Activated CD8-positive, alpha-beta memory T cell treated with anti-CD3 and anti-CD28 coated beads for 36 hours (primary cell): ENCODE results near the gene SARS2. TPM values are rescaled to one million over a fixed set of nuclear protein-coding genes. Genes with fewer than 3 reads are reported as not detected.

Source experiments
- CTCF ChIA-PET: fragments of 350-600 bp; sonication (Branson Sonifier 250); formaldehyde crosslinking; loops from one replicate; lab custom pipeline; 2021; ENCODE audit warnings: antibody characterized with exemption; lab: Charles Lee
- POLR2A ChIA-PET: fragments of 350-600 bp; sonication (Branson Sonifier 250); formaldehyde crosslinking; loops from one replicate; lab custom pipeline; 2021; ENCODE audit warnings: antibody characterized with exemption; lab: Charles Lee
- total RNA-seq, 2 experiments: library from RNA; stranded (reverse); gene quantifications; one replicate each; pipeline ENCODE4 v1.2.3, GENCODE V29; 2021

The SARS2 gene
- total RNA-seq, 2 experiments from 2014 or later: 41.7 to 47.3 TPM

DNA sequence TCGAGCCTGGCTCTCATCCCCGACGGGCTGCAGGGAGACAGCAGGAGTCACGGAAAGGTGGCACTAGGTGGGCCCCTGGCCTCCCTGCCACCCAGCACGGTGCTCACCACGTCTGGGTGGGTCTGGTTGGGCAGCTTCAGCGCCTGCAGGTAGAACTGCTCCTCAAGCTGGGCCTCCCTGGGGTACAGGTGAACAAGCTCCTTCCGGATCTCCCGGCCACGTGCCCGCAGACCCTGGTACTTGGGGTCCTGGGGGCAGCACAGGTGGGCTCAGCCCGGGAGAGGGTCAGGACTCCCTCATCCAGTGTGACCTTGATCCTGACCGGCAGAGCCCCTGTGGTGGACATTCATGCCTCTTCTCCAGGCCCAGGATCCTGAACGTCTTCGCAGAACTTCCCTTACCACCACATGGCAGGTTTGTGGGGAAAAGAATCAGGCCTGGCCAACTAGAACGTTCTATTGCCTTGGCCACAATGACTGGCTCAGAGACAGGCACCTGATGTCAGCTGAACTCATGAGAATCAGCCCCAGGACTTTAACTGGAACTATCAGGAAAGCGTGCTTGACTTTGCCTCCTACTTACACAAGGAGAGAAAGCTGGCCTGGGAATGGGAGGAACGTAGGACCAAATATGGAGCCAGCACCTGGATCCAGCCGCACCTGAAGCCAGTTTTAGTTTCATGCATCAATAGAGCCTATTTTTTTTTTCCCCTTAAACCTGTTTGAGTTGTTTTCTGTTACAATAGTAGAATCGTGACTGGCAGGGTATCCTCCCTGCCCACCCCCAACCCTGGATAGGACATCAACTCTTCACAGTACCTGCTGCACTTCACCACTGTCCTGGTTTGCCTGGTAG lies 8.9 kb downstream of the SARS2 start:
- POLR2A ChIA-PET: no interaction called here
- CTCF ChIA-PET: no interaction called here

DNA sequence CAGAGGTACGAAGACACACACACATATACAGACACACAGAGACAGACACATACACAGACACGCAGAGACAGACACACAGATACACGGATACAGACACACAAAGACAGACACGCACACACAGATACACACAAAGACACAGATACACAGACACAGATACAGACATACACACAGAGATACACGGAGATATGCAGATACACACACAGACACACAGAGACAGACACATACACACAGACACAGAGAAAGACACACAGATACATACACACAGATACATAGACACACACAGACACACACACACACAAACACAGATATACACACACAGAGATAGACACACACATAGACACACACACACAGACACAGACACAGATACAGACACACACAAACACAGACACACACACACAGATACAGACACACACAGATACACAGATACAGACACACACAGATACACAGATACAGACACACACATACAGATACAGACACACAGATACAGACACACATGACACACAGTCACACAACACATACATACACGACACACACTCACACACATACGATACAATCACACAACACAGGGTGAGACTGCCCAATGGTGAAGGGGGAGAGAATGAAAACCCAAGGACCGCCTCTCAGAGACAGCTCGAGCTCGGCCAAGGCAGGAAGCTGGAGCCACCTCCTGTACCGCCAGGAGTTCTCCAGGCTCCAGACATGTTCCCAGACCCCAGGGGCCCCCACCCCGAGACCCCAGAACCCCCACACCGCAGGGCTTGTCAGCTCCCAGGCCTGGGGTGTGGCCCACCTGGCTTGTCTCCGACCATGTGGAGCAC lies 9.8 kb downstream of the SARS2 start:
- ChIA-PET CTCF (no interaction called here), POLR2A (no interaction called here)

DNA sequence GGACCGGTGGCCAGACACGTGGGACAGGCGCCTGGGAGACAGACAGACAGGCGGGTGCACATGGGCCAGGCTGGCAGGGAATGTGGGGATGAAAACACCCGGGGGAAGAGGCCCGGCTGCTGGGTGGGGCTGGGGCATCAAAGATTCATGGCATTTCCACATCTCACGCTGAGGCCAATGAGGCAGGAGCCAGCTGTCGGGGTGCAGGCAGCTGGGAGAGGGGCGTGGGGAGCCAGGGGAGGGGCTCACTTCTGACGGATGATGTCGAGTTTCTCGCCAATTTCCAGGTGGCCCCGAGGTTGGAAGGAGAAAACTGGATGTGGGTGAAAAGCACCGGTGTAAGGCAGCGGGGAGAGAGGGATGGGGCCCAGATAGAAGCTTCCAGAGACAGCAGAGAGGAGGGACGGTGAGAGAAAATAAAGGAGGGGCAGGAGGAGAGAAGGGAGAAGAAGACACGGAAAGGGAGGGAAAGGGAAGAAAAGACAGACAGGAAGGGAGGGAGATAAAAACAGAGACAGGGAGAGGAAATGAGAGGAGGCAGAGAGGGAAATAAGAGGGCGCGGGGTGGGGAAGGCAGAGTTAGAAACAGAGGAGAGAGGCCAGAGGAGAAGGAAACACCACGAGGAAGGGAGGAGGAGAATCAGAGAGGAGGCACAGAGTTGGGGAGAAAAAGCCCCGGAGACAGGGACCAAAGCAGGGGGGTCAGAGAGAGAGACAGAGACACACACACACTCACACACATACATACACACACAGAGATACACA lies 10.5 kb downstream of the SARS2 start:
- ChIA-PET POLR2A (no interaction called here), CTCF (no interaction called here)

DNA sequence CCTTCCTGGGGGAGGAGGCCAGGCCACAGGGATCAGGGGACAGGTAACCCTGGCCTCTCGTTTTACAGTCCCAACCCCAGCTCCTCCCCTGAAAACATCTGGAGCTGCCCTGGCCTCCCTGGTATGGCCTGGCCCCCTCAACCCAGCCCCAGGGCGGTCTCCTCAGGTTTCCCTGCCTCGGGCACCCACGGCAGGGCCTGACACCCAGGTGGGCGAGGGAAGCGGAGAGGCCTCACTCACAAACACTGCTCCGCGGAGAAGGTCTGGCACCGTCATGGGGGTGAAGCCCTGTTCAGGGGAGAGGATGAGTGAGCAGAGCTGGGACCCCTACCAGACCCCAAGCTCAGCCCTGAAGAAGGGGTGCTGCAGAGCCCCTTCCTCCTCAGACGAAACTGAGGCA lies 12.0 kb downstream of the SARS2 start:
- ChIA-PET POLR2A (no interaction called here), CTCF (interaction anchor here (1.8 kb wide), 1 partner anchor 12 kb away, joined by 4 read pairs; the partner anchor contains the start of genes MRPS12 and SARS2)

DNA sequence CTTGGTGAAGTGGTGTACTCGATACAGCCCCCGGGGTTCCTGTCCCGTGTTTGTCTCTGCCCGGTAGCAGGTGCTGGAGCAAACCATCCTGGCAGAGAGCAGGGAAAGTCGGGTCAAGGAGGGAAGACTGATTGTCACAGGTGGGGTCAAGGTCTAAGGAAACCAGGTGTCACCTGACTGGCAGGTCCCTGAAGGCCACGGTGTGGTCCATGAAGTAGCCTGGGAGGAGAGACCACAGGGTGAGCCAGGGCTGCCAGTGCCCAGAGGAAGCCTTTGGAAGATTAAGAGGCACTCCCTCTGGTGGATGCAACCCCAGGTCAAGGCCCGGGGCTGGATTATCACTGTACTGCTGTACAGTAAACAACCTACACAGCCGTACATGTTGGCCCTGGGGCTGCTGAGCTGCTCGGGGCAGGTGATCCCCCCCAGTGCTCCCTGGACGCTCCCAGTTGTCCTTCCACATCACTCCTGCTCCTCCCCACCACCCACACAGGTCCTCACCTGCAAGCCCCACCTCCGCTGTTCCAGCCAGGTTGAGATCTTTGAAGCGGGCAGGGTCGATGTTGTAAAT lies 12.6 kb downstream of the SARS2 start:
- POLR2A ChIA-PET: no interaction called here
- CTCF ChIA-PET: interaction anchor here (1.8 kb wide), 1 partner anchor 12 kb away, joined by 4 read pairs; the partner anchor contains the start of genes MRPS12 and SARS2

DNA sequence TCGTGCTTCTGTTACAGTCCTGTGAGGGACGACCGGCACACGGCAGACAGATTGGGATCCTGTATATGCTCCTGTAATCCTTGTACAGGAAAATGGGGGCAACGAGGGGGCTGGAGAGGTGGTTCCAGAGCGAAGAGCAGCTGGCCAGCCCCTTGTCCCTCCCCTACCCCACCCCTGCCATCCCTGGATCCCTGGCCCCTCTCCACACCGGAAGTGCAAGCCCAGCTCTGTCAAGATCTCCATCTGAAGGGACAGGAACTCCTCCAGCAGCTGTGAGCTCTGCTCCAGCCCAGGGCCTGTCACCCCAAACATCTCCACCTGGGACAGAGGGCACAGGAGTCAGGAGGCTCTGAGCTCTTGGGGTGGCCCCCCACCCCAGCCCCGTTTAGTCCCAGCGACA lies 13.0 kb downstream of the SARS2 start:
- CTCF ChIA-PET: interaction anchor here (1.8 kb wide), 1 partner anchor 13 kb away, joined by 4 read pairs; the partner anchor contains the start of genes MRPS12 and SARS2
- POLR2A ChIA-PET: no interaction called here

DNA sequence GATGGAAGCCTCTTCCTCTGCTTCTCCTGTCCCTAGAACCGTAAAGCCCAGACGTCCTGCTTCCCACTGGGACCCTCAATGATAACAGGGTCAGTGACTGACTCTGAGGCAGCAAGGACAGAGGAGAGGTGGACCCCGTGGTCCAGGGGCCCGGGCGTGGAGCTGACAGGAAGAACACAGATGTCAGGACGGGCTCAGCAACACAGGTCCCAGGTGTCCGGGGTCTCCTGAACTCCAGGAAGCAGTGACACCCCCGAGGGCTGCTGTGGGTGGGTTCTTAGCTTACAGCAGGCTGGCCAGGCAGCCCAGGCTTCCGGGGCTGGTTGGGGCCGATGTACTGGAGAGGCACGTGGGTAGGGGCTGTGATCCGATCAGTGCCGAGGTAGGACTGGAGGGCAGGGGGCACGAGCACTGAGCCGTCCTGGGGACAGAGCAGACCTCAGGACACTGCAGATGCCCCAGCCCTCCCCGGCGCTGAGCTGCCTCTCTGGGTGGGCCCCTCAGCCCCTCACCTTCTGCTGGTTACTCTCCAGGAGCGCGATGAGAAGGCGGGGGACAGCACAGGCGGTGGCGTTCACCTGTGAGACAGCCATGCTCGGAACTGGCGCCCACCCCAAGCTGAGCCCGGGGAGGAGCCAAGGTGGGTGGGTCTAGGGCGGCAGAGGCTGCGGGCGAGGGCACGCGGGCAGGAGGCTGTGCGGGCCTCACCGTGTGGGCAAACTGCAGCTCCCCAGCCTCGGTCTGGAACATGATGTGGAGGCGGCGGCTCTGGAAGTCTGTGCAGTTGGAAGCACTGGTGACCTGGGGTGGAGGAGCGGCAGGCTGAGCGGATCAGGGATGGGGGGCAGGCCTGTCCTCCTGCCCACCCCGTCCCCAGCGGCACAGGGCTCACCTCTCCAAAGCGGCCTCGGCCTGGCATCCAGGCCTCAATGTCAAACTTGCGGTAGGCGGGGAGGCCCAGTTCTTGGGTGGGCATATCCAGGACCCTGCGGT lies 14.9 kb downstream of the SARS2 start:
- CTCF ChIA-PET: no interaction called here
- POLR2A ChIA-PET: no interaction called here

DNA sequence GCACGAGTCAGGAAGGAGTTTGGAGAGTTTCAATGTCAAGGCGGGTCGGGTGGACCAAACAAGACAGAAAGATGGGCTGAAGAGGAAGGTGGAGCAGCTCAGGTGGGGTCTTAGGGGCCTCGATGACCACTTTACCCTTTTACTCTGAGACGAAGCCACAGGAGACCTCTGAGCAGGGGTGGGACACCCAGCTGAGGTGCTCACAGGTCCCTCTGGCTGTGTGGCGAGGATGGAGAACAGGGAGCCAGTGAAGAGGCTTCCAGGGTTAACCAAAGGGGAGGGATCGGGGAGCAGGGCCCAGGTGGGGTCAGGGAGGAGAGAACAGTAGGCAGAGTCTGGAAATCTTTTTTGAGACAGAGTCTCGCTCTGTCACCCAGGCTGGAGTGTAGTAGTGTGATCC lies 16.6 kb downstream of the SARS2 start:
- CTCF ChIA-PET: interaction anchor here (0.7 to 1.0 kb wide), 2 partner anchors 13 to 152 kb away, joined by 3 to 6 read pairs; no protein-coding TSS in a partner anchor
- POLR2A ChIA-PET: interaction anchor here (0.5 to 0.7 kb wide), 3 partner anchors 8 to 26 kb away, joined by 3 to 10 read pairs (median 5); no protein-coding TSS in a partner anchor

DNA sequence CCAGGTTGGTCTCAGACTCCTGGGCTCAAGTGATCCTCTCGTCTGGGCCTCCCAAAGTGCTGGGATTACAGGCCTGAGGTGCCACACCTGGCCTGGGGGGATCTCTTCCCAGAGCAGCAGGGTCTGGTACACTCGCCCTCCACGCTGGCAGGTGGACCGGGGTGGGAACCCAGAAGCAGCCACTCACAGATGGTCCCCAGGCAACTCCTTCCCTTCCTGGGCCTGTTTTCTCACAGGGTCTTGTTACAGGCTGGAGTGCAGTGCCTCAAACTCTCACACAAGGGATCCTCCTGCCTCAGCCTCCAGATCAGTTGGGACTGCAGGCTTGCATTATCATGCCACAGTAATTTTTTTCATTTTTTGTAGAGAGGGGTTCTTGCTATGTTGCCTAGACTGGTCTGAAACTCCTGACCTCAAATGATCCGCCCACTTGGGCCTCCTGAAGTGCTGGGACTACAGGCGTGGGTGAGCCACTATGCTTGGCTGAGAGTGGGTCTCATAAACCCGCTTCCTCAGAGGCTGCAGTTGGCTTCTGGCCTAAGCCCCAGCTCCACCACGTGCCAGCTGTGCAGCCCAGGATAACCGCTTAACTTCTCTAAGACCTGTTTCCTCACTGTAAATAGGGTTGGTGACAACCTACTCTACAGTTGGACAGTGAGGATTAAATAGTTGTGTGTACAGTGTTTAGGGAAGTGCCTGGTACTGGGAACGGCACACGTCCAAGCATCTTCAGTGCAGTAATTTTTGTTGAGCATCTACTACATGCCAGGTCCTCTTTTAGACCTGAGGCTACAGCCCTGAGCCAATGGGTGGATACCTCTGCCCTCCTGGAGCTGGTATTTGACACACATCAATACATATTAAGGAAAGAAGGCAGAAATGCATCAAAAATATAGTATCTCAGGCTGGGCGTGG lies 17.7 kb downstream of the SARS2 start:
- CTCF ChIA-PET: interaction anchor here (0.9 to 1.2 kb wide), 3 partner anchors 12 to 42 kb away, joined by 3 to 5 read pairs (median 3); no protein-coding TSS in a partner anchor

DNA sequence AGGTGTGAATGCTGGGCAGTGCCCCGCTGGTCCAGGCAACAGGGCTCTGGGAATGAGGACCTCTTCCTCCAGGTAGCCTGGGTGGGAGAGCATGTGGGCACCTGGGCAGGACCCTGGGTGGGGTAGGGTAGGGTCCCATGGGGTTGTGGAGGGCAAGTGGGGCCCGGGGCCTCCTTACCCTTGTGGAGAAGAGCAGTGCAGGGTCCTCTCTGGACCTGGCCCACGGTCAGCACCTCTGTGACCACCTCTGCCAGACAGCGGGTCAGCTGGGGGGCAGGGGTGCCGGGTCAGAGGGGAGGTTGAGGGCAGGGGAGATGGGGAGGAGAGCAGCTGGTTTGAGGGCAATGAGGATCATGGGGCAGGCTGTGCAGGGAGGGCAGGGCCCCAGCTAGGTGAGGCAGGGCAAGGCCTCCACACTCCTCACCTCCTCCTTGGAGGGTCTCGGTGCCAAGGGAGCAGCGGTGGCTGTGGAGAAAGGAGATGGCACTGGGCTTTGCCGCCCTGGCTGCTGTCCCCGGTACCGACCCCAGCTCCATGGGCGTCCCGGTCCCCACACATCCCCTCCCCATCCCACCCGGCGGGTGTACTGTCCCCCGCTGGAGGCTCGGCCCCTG lies 19.1 kb downstream of the SARS2 start:
- POLR2A ChIA-PET: no interaction called here
- CTCF ChIA-PET: interaction anchor here (1.2 kb wide), 1 partner anchor 24 kb away, joined by 5 read pairs; no protein-coding TSS in a partner anchor

More for the DNA sequence above, 17.7 kb downstream of the SARS2 start:
- POLR2A ChIA-PET: interaction anchor here (0.6 kb wide), 1 partner anchor 209 kb away, joined by 7 read pairs; no protein-coding TSS in a partner anchor

DNA sequence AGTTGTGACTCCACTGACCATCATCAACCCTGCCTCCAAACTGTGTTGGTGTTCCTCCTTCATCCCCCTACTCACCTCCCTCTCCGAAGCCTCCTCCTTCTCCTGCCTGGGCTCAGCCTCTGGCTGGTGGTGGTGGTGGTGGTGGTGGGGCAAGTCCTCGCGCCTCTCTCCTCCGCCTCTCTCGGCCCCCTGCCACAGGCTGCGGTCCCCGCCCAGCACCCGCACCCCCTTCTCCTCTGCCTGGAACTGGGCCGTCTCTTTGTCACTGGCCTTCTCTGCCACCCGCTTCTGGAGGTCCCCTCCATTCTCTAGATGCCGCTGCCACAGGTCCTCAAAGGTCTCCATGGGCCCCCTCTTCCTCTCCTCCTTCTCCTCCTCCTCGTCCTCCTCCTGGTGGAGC lies 20.1 kb downstream of the SARS2 start:
- ChIA-PET POLR2A (no interaction called here), CTCF (interaction anchor here (4.0 kb wide), 1 partner anchor 19 kb away, joined by 13 read pairs; the partner anchor contains the start of genes MRPS12 and SARS2)

DNA sequence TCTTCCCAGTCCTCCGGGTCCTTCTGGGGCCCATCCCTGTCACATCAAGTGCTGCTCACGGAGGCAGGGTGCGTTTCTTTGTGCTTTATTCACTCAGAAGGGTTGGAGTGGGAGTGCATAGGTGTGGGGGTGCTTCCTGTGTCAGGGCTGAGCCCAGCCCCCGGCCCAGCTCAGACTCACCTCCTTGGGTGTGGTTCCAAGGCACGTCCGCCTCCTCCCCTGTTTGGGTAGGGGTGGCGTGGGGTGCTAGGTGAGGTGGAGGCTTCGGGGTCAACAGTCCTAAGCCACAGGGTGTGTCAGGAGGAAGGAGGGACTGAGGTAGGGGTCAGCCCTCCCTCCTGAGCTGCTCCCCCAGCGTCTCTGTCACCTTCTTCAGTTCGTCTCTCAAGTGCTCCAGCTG lies 21.7 kb downstream of the SARS2 start:
- CTCF ChIA-PET: interaction anchor here (4.0 kb wide), 1 partner anchor 21 kb away, joined by 13 read pairs; the partner anchor contains the start of genes MRPS12 and SARS2
- POLR2A ChIA-PET: no interaction called here

DNA sequence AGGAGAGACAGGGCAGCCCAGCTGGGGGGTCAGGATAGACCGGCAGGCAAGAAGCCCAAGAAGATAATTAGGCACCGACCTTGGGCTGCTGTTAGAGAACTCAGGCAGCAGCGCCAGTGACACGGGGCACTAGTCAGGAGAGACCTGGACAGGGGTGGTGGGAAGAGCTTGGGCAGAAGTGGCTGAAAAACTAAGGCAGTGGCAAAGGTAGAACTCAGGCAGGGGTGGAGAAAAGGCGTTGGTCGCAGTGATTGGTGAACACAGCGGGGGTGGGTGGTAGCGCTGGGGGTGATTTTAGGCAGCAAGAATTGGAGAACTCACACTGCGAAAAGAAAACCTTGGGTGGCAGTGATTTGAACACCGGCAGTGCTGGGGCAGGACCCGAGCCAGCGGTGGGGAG lies 22.9 kb downstream of the SARS2 start:
- ChIA-PET POLR2A (no interaction called here), CTCF (interaction anchor here (4.0 kb wide), 1 partner anchor 22 kb away, joined by 13 read pairs; the partner anchor contains the start of genes MRPS12 and SARS2)

DNA sequence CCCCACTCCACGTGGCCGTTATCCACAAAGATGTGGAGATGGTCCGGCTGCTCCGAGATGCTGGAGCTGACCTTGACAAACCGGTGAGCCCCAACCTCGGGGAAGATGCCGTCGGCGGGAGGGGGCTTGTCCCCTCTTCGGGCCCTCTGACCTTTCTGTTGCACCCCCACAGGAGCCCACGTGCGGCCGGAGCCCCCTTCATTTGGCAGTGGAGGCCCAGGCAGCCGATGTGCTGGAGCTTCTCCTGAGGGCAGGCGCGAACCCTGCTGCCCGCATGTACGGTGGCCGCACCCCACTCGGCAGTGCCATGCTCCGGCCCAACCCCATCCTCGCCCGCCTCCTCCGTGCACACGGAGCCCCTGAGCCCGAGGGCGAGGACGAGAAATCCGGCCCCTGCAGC lies 23.3 kb downstream of the SARS2 start:
- CTCF ChIA-PET: interaction anchor here (4.0 kb wide), 1 partner anchor 23 kb away, joined by 13 read pairs; the partner anchor contains the start of genes MRPS12 and SARS2
- POLR2A ChIA-PET: no interaction called here

DNA sequence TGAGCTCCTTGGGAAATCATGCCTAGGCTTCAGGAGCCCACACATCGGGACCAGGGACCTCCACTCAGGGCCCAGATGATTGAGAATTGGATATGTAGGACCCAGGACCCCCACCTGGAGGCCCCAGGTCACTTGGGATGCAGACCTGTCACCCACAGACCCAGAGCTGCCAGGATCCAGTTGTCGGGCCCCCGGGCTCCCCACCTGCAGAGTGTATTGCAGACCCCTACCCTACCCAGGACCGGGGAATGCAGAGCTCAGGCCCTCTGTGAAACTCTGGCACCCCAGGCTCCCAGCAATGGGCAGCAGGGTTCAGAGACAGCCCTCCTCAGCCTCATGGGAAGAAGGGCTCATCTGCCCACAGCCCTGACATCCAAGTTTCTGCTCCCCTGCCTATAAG lies 24.9 kb downstream of the SARS2 start:
- ChIA-PET POLR2A (interaction anchor here (0.6 kb wide), 1 partner anchor 8 kb away, joined by 5 read pairs; no protein-coding TSS in a partner anchor), CTCF (no interaction called here)
